A549 (cell line): ENCODE measurements around the gene TXNRD2. TPM values are rescaled to one million over a fixed set of nuclear protein-coding genes. Genes with fewer than 3 reads are reported as not detected.

Source experiments
- ATAC-seq, 2 experiments: fragments of 200-7000 bp in 1 of 2; fragments of >200 bp in 1 of 2; cut with Nextera tagmentation in 1 of 2; cut with Tn5 transposase in 1 of 2; 3 replicates each; pipeline versions ENCODE4 v1.8.0 to v1.9.1; 2018 to 2020; ENCODE audit warnings: mild to moderate bottlenecking in 1 of 2, moderate library complexity in 1 of 2
- CTCF ChIA-PET: fragments of 300-600 bp; sonication (Branson Sonifier 250); formaldehyde crosslinking; extraction: SDS; loops from one replicate; lab custom pipeline; 2021; ENCODE audit warnings: antibody characterized with exemption, inconsistent platforms; lab: Yijun Ruan, JAX
- POLR2A ChIA-PET: fragments of 350-600 bp; formaldehyde crosslinking; extraction: SDS; loops from one replicate; lab custom pipeline; 2021; ENCODE audit warnings: antibody characterized with exemption, inconsistent platforms; lab: Yijun Ruan, JAX
- DNase-seq, 2 experiments: peaks; one replicate each; pipeline versions ENCODE4 v3.0.0 to v3.0.0-alpha.2; 2011 to 2016; ENCODE audit warnings: low read depth in 1 of 2, low spot score in 1 of 2
- FAIRE-seq: peaks from 2 replicates; lab custom pipeline; 2011; peaks lifted over from hg19 to GRCh38; lab: Jason Lieb, UNC
- H3K27ac ChIP-seq, 2 experiments: fragments of >200 bp; sonication (Bioruptor Twin); formaldehyde crosslinking; 3 replicates each; pipeline ENCODE4 v1.5.1; 2016 to 2017
- H3K4me1 ChIP-seq: fragments of >200 bp; sonication (Bioruptor Twin); formaldehyde crosslinking; 3 replicates; pipeline ENCODE4 v1.6.1; 2016
- H3K4me2 ChIP-seq: fragments of >200 bp; sonication (Bioruptor Twin); formaldehyde crosslinking; 3 replicates; pipeline ENCODE4 v1.6.1; 2016
- H3K4me3 ChIP-seq: fragments of >200 bp; sonication (Bioruptor Twin); formaldehyde crosslinking; 3 replicates; pipeline ENCODE4 v1.5.1; 2016
- H3K9me3 ChIP-seq: fragments of >200 bp; sonication (Bioruptor Twin); formaldehyde crosslinking; 3 replicates; pipeline ENCODE4 v1.6.1; 2016
- BHLHE40 ChIP-seq: IDR thresholded peaks from 2 replicates; pipeline ENCODE4 v1.6.1; 2012; ENCODE audit warnings: low read depth, low read length, inconsistent platforms
- CBX2 ChIP-seq: fragments of 200-600 bp; sonication (generic); IDR thresholded peaks from 2 replicates; pipeline ENCODE4 v1.6.1; 2016; ENCODE audit warnings: low read depth, mild to moderate bottlenecking, borderline replicate concordance
- CBX8 ChIP-seq: fragments of 200-600 bp; sonication (generic); IDR thresholded peaks from 2 replicates; pipeline ENCODE4 v1.6.1; 2016
- CHD4 ChIP-seq: fragments of 200-600 bp; sonication (generic); IDR thresholded peaks from 2 replicates; pipeline ENCODE4 v1.6.1; 2016; ENCODE audit warnings: antibody characterized with exemption, mild to moderate bottlenecking, borderline replicate concordance
- CTCF ChIP-seq: fragments of >200 bp; sonication (Bioruptor Twin); formaldehyde crosslinking; IDR thresholded peaks from 3 replicates; pipeline ENCODE4 v1.5.1; 2016
- EHMT2 ChIP-seq: fragments of 200-600 bp; sonication (generic); IDR thresholded peaks from 2 replicates; pipeline ENCODE4 v1.6.1; 2016; ENCODE audit warnings: antibody characterized with exemption, low read depth, mild to moderate bottlenecking, moderate library complexity
- FOXS1 ChIP-seq: fragments of 250-450 bp; sonication (Bioruptor Pico); IDR thresholded peaks from 2 replicates; pipeline ENCODE4 v1.5.0; 2020; ENCODE audit warnings: mild to moderate bottlenecking, moderate library complexity
- HDAC2 ChIP-seq: fragments of 200-600 bp; sonication (generic); IDR thresholded peaks from 2 replicates; pipeline ENCODE4 v1.6.1; 2016
- JUN ChIP-seq, 2 experiments: fragments of >200 bp; sonication (Bioruptor Twin); formaldehyde crosslinking; IDR thresholded peaks; 2 replicates in 1 of 2; 3 replicates in 1 of 2; pipeline ENCODE4 v1.6.1; 2016 to 2017
- MAZ ChIP-seq: fragments of 150-350 bp; IDR thresholded peaks from 2 replicates; pipeline ENCODE4 v1.6.1; 2014; ENCODE audit warnings: antibody characterized with exemption, low read depth, low read length, borderline replicate concordance
- RAD21 ChIP-seq, 2 experiments: fragments of >200 bp in 1 of 2; sonication (Bioruptor Twin) in 1 of 2; formaldehyde crosslinking in 1 of 2; IDR thresholded peaks in 1 of 2; conservative IDR thresholded peaks in 1 of 2; 2 replicates in 1 of 2; 3 replicates in 1 of 2; pipeline ENCODE4 v1.6.1; 2012 to 2018; ENCODE audit warnings: inconsistent platforms in 1 of 2
- RARB ChIP-seq: fragments of 250-450 bp; sonication (Bioruptor Pico); IDR thresholded peaks from 2 replicates; pipeline ENCODE4 v1.8.0; 2021; ENCODE audit warnings: mild to moderate bottlenecking, moderate library complexity
- RCOR1 ChIP-seq: fragments of 150-350 bp; IDR thresholded peaks from 2 replicates; pipeline ENCODE4 v1.6.1; 2014; ENCODE audit warnings: antibody characterized with exemption, low read length, low read depth
- REST ChIP-seq: fragments of 200-600 bp; sonication (generic); IDR thresholded peaks from 2 replicates; pipeline ENCODE4 v1.6.1; 2016; ENCODE audit warnings: antibody characterized with exemption, mild to moderate bottlenecking, moderate library complexity
- TFCP2L1 ChIP-seq: fragments of 250-450 bp; sonication (Bioruptor Pico); IDR thresholded peaks from 2 replicates; pipeline ENCODE4 v1.5.0; 2021; ENCODE audit warnings: mild to moderate bottlenecking
- USF2 ChIP-seq: fragments of 450-650 bp; IDR thresholded peaks from 2 replicates; pipeline ENCODE4 v1.6.1; 2014; ENCODE audit warnings: antibody characterized with exemption
- ZC3H11A ChIP-seq: fragments of 450-650 bp; IDR thresholded peaks from 2 replicates; pipeline ENCODE4 v1.6.1; 2014; ENCODE audit warnings: antibody characterized with exemption, mild to moderate bottlenecking
- WGBS: methylation state at CpG from one replicate; pipeline ENCODE4 v1.1.6; 2017; ENCODE audit errors: missing lambda C conversion rate; 5-methylcytosine and 5-hydroxymethylcytosine counted together
- polyA plus RNA-seq, 4 experiments: library from polyadenylated mRNA; depleted of rRNA in 3 of 4; stranded (reverse); fragments of >200 nt; fragmentation: RNase III in 1 of 4; extraction: RNeasy Plus Mini Kit Qiagen cat#74134 plus additional on column Dnase treatment in 1 of 4; gene quantifications; 2 replicates in 3 of 4; 3 replicates in 1 of 4; pipeline ENCODE4 v1.2.3, GENCODE V29; 2011 to 2017

The TXNRD2 gene
- polyA plus RNA-seq, 2 of the 4 experiments (the other 2 are of a cell fraction), result 16.3 to 25.6 TPM

GRCh38 chr22:19866665-19867009, 75.0 kb downstream of the TXNRD2 start:
- ChIA-PET POLR2A (interaction anchor here (1.0 kb wide), 1 partner anchor 11 kb away, joined by 4 read pairs; no protein-coding TSS in a partner anchor), CTCF (interaction anchor here (0.6 to 1.8 kb wide), 5 partner anchors 11 to 193 kb away, joined by 3 to 8 read pairs (median 4); partner anchors contain the start of genes GNB1L and RTL10)
- no peak for DNase-seq
- Histone ChIP-seq H3K9me3 (no peaks in the 10 kb centered on the region), H3K4me1 (no peaks in the 10 kb centered on the region), H3K4me3 (no peak overlapping the region), H3K27ac (no peak overlapping the region), H3K4me2 (no peak overlapping the region)
- ATAC-seq, result no peak
- 88% methylated on average over 3 of the region's 3 CpGs for WGBS
- no peak for TF ChIP-seq CTCF
- no peak for TF ChIP-seq REST
- TF ChIP-seq CBX2, result no peak
- TF ChIP-seq USF2, result no peak
- no peak for TF ChIP-seq ZC3H11A
- TF ChIP-seq MAZ, result no peak
- no peak for TF ChIP-seq CHD4
- TF ChIP-seq RARB (CRISPR knock-in tag), result no peak
- no peak for TF ChIP-seq FOXS1 (CRISPR knock-in tag)
- TF ChIP-seq CBX8, result no peak
- TF ChIP-seq TFCP2L1 (CRISPR knock-in tag), result no peak
- TF ChIP-seq RCOR1, result no peak
- TF ChIP-seq RAD21 (conservative IDR thresholded peaks at IDR 0.05 in 1 of 2, IDR thresholded peaks at IDR 0.05 in 1 of 2), result no peak
- no peak for TF ChIP-seq JUN (IDR thresholded peaks at IDR 0.05)
- FAIRE-seq, result no peak

- Histone ChIP-seq H3K4me2 (no peak overlapping the region), H3K9me3 (no peaks in the 10 kb centered on the region), H3K4me1 (no peaks in the 10 kb centered on the region), H3K27ac (no peak overlapping the region), H3K4me3 (no peak overlapping the region)
- ATAC-seq (no peak), DNase-seq (no peak), FAIRE-seq (no peak)
- TF ChIP-seq HDAC2, result no peak
- no peak for TF ChIP-seq RCOR1
- TF ChIP-seq BHLHE40, result no peak
- no peak for TF ChIP-seq EHMT2
- ChIA-PET POLR2A (no interaction called here), CTCF (interaction anchor here (0.9 to 1.7 kb wide), 4 partner anchors 10 to 134 kb away, joined by 3 to 6 read pairs (median 4); no protein-coding TSS in a partner anchor)
- 88% methylated on average over 12 of the region's 12 CpGs for WGBS
These were observed 76.3 kb downstream of the TXNRD2 start for GRCh38 chr22:19865141-19865829.
